Right kidney (tissue), 1 donor: ENCODE measurements around the gene CD9.
"Not testable (repeated sequence)": the region's sequence is repeated elsewhere in the genome, so short reads cannot be mapped to it uniquely, and the experiment has no call there.

Experiments
- DNase-seq: peaks from one replicate; pipeline ENCODE4 v3.0.0-alpha.2; 2016

Gene CD9

GRCh38 chr12:6198051-6198450 lies 2.1 kb upstream of the CD9 start:
- peak; percentile 53 for DNase-seq

- DNase-seq, result no peak
Observed at GRCh38 chr12:6198556-6198955, 1.6 kb upstream of the CD9 start.

GRCh38 chr12:6198985-6199530 lies 1.1 kb upstream of the CD9 start:
- no peak for DNase-seq

GRCh38 chr12:6199531-6200255 lies 507 bp upstream of the CD9 start:
- DNase-seq, result peak; percentile 79

GRCh38 chr12:6201213-6201608 lies 1.0 kb downstream of the CD9 start:
- DNase-seq, result peak; percentile 66

GRCh38 chr12:6201826-6202225 lies 1.6 kb downstream of the CD9 start:
- no peak for DNase-seq

GRCh38 chr12:6202304-6202703 lies 2.1 kb downstream of the CD9 start:
- DNase-seq, result no peak

GRCh38 chr12:6202846-6203245 lies 2.6 kb downstream of the CD9 start:
- DNase-seq, result no peak

GRCh38 chr12:6203601-6204000 lies 3.4 kb downstream of the CD9 start:
- no peak for DNase-seq

GRCh38 chr12:6204533-6205143 lies 4.4 kb downstream of the CD9 start:
- no peak for DNase-seq

- DNase-seq, result no peak
Observed at GRCh38 chr12:6205144-6205539, 4.9 kb downstream of the CD9 start.

- DNase-seq, result no peak
Observed at GRCh38 chr12:6205761-6206160, 5.6 kb downstream of the CD9 start.

- no peak for DNase-seq
Observed at GRCh38 chr12:6206327-6206726, 6.1 kb downstream of the CD9 start.

GRCh38 chr12:6207259-6207925 lies 7.2 kb downstream of the CD9 start:
- no peak for DNase-seq

GRCh38 chr12:6208130-6208529 lies 7.9 kb downstream of the CD9 start:
- no peak for DNase-seq

GRCh38 chr12:6209428-6209827 lies 9.2 kb downstream of the CD9 start:
- not testable (repeated sequence) for DNase-seq

GRCh38 chr12:6211421-6211869 lies 11.2 kb downstream of the CD9 start:
- no peak for DNase-seq

GRCh38 chr12:6212086-6212485 lies 11.9 kb downstream of the CD9 start:
- no peak for DNase-seq

- DNase-seq, result no peak
Observed at GRCh38 chr12:6213969-6214368, 13.8 kb downstream of the CD9 start.

- no peak for DNase-seq
Observed at GRCh38 chr12:6214633-6215032, 14.4 kb downstream of the CD9 start.

GRCh38 chr12:6215120-6215807 lies 15.1 kb downstream of the CD9 start:
- no peak for DNase-seq

- peak; percentile 55 for DNase-seq
Observed at GRCh38 chr12:6215932-6216494, 15.8 kb downstream of the CD9 start.
